IPS DF 6.9 (cell line): ENCODE measurements around the gene CENPW.

Experiments
- DNase-seq: peaks from one replicate; pipeline ENCODE4 v3.0.0-alpha.2; 2013; ENCODE audit warnings: low read depth, low spot score
- H3K27ac ChIP-seq: one replicate; pipeline ENCODE4 v1.5.1; 2013; ENCODE audit warnings: low read length, control low read depth
- H3K27me3 ChIP-seq: 2 replicates; pipeline ENCODE4 v1.6.1; 2013; ENCODE audit warnings: mild to moderate bottlenecking, low read length; ENCODE audit not compliant: control insufficient read depth, insufficient read depth
- H3K36me3 ChIP-seq: 2 replicates; pipeline ENCODE4 v1.6.1; 2013; ENCODE audit warnings: low read length; ENCODE audit not compliant: control insufficient read depth, insufficient read depth
- H3K4me1 ChIP-seq: 2 replicates; pipeline ENCODE4 v1.6.1; 2013; ENCODE audit warnings: low read length; ENCODE audit not compliant: control insufficient read depth, insufficient read depth
- H3K4me3 ChIP-seq: 2 replicates; pipeline ENCODE4 v1.5.1; 2013; ENCODE audit warnings: mild to moderate bottlenecking, low read length
- H3K9me3 ChIP-seq: 2 replicates; pipeline ENCODE4 v1.6.1; 2013; ENCODE audit warnings: low read length, inconsistent platforms; ENCODE audit not compliant: control insufficient read depth, insufficient read depth
- WGBS: extraction: QIAGEN DNeasy Blood & Tissue Kit; methylation state at CpG from one replicate; pipeline ENCODE4 v1.1.7; 2013; ENCODE audit warnings: mixed read lengths, missing lambda C conversion rate; ENCODE audit not compliant: insufficient read length, insufficient coverage; 5-methylcytosine and 5-hydroxymethylcytosine counted together

The CENPW gene

GRCh38 chr6:126339796-126340609, at the start of gene CENPW:
TSS of gene CENPW (plus strand) at chr6:126340115. CDS start at chr6:126340274, 159 bp downstream.
- Histone ChIP-seq H3K4me3 (peak within 1 kb of the TSS; percentile 56; the same call in 1 of the 2 replicates), H3K9me3 (no peaks in the 10 kb centered on the region), H3K36me3 (no peaks in the 10 kb centered on the region), H3K27ac (no peak within 1 kb of the TSS), H3K4me1 (no peaks in the 10 kb centered on the region), H3K27me3 (no peaks in the 10 kb centered on the region)
- WGBS: no CpG with 5 or more reads among the region's 46 CpGs
- DNase-seq: peak; percentile 88

GRCh38 chr6:126293891-126294524, 45.9 kb upstream of the CENPW start:
- no peaks in the 10 kb centered on the region for H3K4me1 ChIP-seq
- H3K36me3 ChIP-seq: no peaks in the 10 kb centered on the region
- H3K27ac ChIP-seq: no peak overlapping the region
- H3K27me3 ChIP-seq: no peaks in the 10 kb centered on the region
- no peaks in the 10 kb centered on the region for H3K9me3 ChIP-seq
- H3K4me3 ChIP-seq: no peak overlapping the region
- DNase-seq: no peak

GRCh38 chr6:126300126-126300525, 39.8 kb upstream of the CENPW start:
- H3K27me3 ChIP-seq: no peaks in the 10 kb centered on the region
- no peaks in the 10 kb centered on the region for H3K9me3 ChIP-seq
- no peak overlapping the region for H3K4me3 ChIP-seq
- no peaks in the 10 kb centered on the region for H3K36me3 ChIP-seq
- 100% methylated on average over 1 of the region's 3 CpGs for WGBS
- H3K27ac ChIP-seq: no peak overlapping the region
- H3K4me1 ChIP-seq: no peaks in the 10 kb centered on the region
- no peak for DNase-seq

GRCh38 chr6:126300735-126301134, 39.2 kb upstream of the CENPW start:
- Histone ChIP-seq H3K9me3 (no peaks in the 10 kb centered on the region), H3K4me1 (no peaks in the 10 kb centered on the region), H3K27me3 (no peaks in the 10 kb centered on the region), H3K36me3 (no peaks in the 10 kb centered on the region), H3K4me3 (no peak overlapping the region), H3K27ac (no peak overlapping the region)
- no peak for DNase-seq

GRCh38 chr6:126302191-126302590, 37.7 kb upstream of the CENPW start:
- Histone ChIP-seq H3K27me3 (no peaks in the 10 kb centered on the region), H3K4me3 (no peak overlapping the region), H3K36me3 (no peaks in the 10 kb centered on the region), H3K27ac (no peak overlapping the region), H3K9me3 (no peaks in the 10 kb centered on the region), H3K4me1 (no peaks in the 10 kb centered on the region)
- no peak for DNase-seq

- no peak for DNase-seq
- WGBS: no CpG with 5 or more reads among the region's 2 CpGs
- Histone ChIP-seq H3K27ac (no peak overlapping the region), H3K27me3 (no peaks in the 10 kb centered on the region), H3K9me3 (no peaks in the 10 kb centered on the region), H3K4me1 (no peaks in the 10 kb centered on the region), H3K4me3 (no peak overlapping the region), H3K36me3 (no peaks in the 10 kb centered on the region)
Measured at GRCh38 chr6:126307849-126308248, 32.1 kb upstream of the CENPW start.

GRCh38 chr6:126308362-126308761, 31.6 kb upstream of the CENPW start:
- DNase-seq: no peak
- H3K27me3 ChIP-seq: no peaks in the 10 kb centered on the region
- no peaks in the 10 kb centered on the region for H3K4me1 ChIP-seq
- no peak overlapping the region for H3K4me3 ChIP-seq
- WGBS: no CpG with 5 or more reads among the region's 3 CpGs
- H3K9me3 ChIP-seq: no peaks in the 10 kb centered on the region
- H3K27ac ChIP-seq: no peak overlapping the region
- H3K36me3 ChIP-seq: no peaks in the 10 kb centered on the region

- no CpG with 5 or more reads among the region's 1 CpG for whole genome bisulfite sequencing
- H3K27me3 ChIP-seq: no peaks in the 10 kb centered on the region
- DNase-seq: peak; percentile 13
- no peaks in the 10 kb centered on the region for H3K4me1 ChIP-seq
- H3K4me3 ChIP-seq: no peak overlapping the region
- H3K27ac ChIP-seq: no peak overlapping the region
- no peaks in the 10 kb centered on the region for H3K36me3 ChIP-seq
- H3K9me3 ChIP-seq: no peaks in the 10 kb centered on the region
Measured at GRCh38 chr6:126312013-126312665, 27.8 kb upstream of the CENPW start.

GRCh38 chr6:126313941-126314340, 26.0 kb upstream of the CENPW start:
- Histone ChIP-seq H3K27ac (no peak overlapping the region), H3K27me3 (no peaks in the 10 kb centered on the region), H3K36me3 (no peaks in the 10 kb centered on the region), H3K4me1 (no peaks in the 10 kb centered on the region), H3K9me3 (no peaks in the 10 kb centered on the region), H3K4me3 (no peak overlapping the region)
- WGBS: no CpG with 5 or more reads among the region's 1 CpG
- no peak for DNase-seq

- Histone ChIP-seq H3K27me3 (no peaks in the 10 kb centered on the region), H3K4me1 (no peaks in the 10 kb centered on the region), H3K27ac (no peak overlapping the region), H3K9me3 (no peaks in the 10 kb centered on the region), H3K36me3 (no peaks in the 10 kb centered on the region), H3K4me3 (no peak overlapping the region)
- DNase-seq: no peak
- no CpG with 5 or more reads among the region's 1 CpG for WGBS
Measured at GRCh38 chr6:126318797-126319196, 21.1 kb upstream of the CENPW start.
